Kidney (tissue), 14 donors: ENCODE measurements around the gene SPRYD4. TPM values are rescaled to one million over a fixed set of nuclear protein-coding genes. Genes with fewer than 3 reads are reported as not detected.
"Not testable (repeated sequence)": the region's sequence is repeated elsewhere in the genome, so short reads cannot be mapped to it uniquely, and the experiment has no call there.

Experiments
- DNase-seq, 5 donors: peaks; one replicate each; pipeline ENCODE4 v3.0.0-alpha.2; 2013 to 2020
- FAIRE-seq: peaks from 2 replicates; lab custom pipeline; 2012; peaks lifted over from hg19 to GRCh38; lab: Jason Lieb, UNC
- H3K27ac ChIP-seq, 2 donors: one replicate each; pipeline ENCODE4 v1.7.0; 2013; ENCODE audit warnings: low read depth in 2 of 2, low read length in 2 of 2, inconsistent platforms in 1 of 2
- H3K27me3 ChIP-seq: one replicate; pipeline ENCODE4 v1.7.1; 2013; ENCODE audit warnings: low read length, inconsistent platforms; ENCODE audit not compliant: control insufficient read depth, insufficient read depth
- H3K36me3 ChIP-seq, 3 donors: one replicate each; pipeline versions ENCODE4 v1.7.0 to v1.7.1; 2013; ENCODE audit warnings: low read length in 3 of 3, control low read depth in 1 of 3, inconsistent platforms in 1 of 3; ENCODE audit not compliant: insufficient read depth in 3 of 3, control insufficient read depth in 2 of 3
- H3K4me1 ChIP-seq, 3 donors: one replicate each; pipeline versions ENCODE4 v1.7.0 to v1.7.1; 2013; ENCODE audit warnings: low read length in 3 of 3, inconsistent platforms in 1 of 3, low read depth in 1 of 3; ENCODE audit not compliant: control insufficient read depth in 2 of 3, insufficient read depth in 2 of 3
- H3K4me3 ChIP-seq, 3 donors: one replicate each; pipeline versions ENCODE4 v1.7.0 to v1.8.1; 2013; ENCODE audit warnings: low read length in 3 of 3, control low read depth in 1 of 3, inconsistent platforms in 1 of 3
- H3K9ac ChIP-seq, 3 donors: one replicate each; pipeline versions ENCODE4 v1.7.0 to v1.7.1; 2013; ENCODE audit warnings: low read length in 3 of 3, control low read depth in 1 of 3, inconsistent platforms in 1 of 3
- H3K9me3 ChIP-seq, 3 donors: one replicate each; pipeline versions ENCODE4 v1.7.0 to v1.7.1; 2013; ENCODE audit warnings: low read length in 3 of 3, control low read depth in 1 of 3, inconsistent platforms in 1 of 3; ENCODE audit not compliant: control insufficient read depth in 2 of 3, insufficient read depth in 1 of 3
- intact Hi-C: fragments of 100-400 bp; cut with DNase I; formaldehyde crosslinking; loops from one replicate; pipeline ENCODE4 v1.11.1; 2022
- polyA plus RNA-seq: library from polyadenylated mRNA; stranded (reverse); fragments of 350-450 nt; fragmentation: Illumina TruSeq; extraction: RNeasy Lipid Tissue Mini Kit (QIAGEN cat#74804); gene quantifications from one replicate; pipeline ENCODE4 v1.2.3, GENCODE V29; 2014; ENCODE audit warnings: low read depth, low replicate concordance; ENCODE audit not compliant: insufficient read depth
- total RNA-seq: library from RNA; stranded (reverse); fragmentation: NEBNext Ultra II Directional; extraction: Animal tissue kit (Norgen Biotek cat#: 25700); gene quantifications from one replicate; pipeline ENCODE4 v1.2.1, GENCODE V29; 2021
- TF ChIP-seq, protein P1 (sequence below): IDR thresholded peaks from 3 replicates; pipeline ENCODE4 v1.5.1; 2012; ENCODE audit warnings: mild to moderate bottlenecking, moderate library complexity, borderline replicate concordance; ENCODE audit not compliant: insufficient read depth; ENCODE audit errors: extremely low read depth
- donor health status: control.
- donor health status: control.
- donor health status: control.
- donor health status: control.
- donor health status: control.
- donor health status: DM: yes; HTN: yes; CAD: no.
- donor health status: Normal renal cell carcinoma (clear cell type).

The SPRYD4 gene
- total and polyA plus RNA-seq, 2 donors from 2014 or later: 4.0 to 6.0 TPM

DNA sequence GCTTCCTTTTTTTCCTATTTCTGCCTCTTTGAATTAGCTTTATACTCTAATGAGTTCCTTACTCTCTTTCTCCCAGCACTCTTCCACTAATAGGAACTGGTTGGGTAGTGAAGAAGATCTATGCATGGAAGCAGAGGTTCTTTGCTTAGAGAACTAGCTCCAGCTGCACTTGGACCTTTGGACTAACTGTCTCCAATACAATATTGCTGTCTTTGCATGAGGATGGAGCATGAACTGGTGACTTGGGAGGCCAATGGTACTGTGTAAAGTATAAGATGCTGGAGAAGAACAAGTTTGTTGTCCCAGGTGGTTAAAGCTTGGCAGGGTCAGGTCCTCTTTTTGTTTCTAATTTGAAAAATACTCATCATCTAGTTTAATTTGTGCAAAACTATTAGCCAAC, 22.0 kb downstream of the SPRYD4 start:
- DNase-seq (no peak), FAIRE-seq (no peak)
- Histone ChIP-seq H3K27me3 (peaks cover 2% of the 10 kb centered on the region), H3K4me3 (no peak overlapping the region), H3K9me3 (no peaks in the 10 kb centered on the region), H3K4me1 (peaks cover 0 to 10% (median 4%) of the 10 kb centered on the region in 3 donors), H3K36me3 (no peaks in the 10 kb centered on the region), H3K27ac (no peak overlapping the region), H3K9ac (no peak overlapping the region)
- intact Hi-C loops: no loop called here
- TF ChIP-seq, protein P1, sequence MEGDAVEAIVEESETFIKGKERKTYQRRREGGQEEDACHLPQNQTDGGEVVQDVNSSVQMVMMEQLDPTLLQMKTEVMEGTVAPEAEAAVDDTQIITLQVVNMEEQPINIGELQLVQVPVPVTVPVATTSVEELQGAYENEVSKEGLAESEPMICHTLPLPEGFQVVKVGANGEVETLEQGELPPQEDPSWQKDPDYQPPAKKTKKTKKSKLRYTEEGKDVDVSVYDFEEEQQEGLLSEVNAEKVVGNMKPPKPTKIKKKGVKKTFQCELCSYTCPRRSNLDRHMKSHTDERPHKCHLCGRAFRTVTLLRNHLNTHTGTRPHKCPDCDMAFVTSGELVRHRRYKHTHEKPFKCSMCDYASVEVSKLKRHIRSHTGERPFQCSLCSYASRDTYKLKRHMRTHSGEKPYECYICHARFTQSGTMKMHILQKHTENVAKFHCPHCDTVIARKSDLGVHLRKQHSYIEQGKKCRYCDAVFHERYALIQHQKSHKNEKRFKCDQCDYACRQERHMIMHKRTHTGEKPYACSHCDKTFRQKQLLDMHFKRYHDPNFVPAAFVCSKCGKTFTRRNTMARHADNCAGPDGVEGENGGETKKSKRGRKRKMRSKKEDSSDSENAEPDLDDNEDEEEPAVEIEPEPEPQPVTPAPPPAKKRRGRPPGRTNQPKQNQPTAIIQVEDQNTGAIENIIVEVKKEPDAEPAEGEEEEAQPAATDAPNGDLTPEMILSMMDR: no peak

DNA sequence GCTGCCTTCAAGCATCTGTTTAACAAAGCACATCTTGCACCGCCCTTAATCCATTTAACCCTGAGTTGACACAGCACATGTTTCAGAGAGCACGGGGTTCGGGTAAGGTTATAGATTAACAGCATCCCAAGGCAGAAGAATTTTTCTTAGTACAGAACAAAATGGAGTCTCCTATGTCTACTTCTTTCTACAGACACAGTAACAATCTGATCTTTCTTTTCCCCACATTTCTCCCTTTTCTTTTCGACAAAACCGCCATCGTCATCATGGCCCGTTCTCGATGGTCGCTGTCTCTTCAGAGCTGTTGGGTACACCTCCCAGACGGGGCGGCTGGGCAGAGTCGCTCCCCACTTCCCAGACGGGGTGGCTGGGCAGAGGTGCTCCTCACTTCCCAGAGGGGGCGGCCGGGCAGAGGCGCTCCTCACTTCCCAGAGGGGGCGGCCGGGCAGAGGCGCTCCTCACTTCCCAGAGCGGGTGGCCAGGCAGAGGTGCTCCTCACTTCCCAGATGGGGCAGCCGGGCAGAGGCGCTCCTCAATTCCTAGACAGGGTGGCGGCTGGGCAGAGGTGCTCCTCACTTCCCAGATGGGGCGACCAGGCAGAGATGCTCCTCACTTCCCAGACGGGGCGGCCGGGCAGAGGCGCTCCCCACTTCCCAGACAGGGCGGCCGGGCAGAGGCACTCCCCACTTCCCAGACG, 25.2 kb downstream of the SPRYD4 start:
- H3K9ac ChIP-seq, H3K36me3 ChIP-seq, H3K27ac ChIP-seq, H3K4me3 ChIP-seq, FAIRE-seq, H3K4me1 ChIP-seq, H3K27me3 ChIP-seq, intact Hi-C loops, H3K9me3 ChIP-seq: not testable (repeated sequence)
- peak in 1 of 5 donors; percentile 59 for DNase-seq

DNA sequence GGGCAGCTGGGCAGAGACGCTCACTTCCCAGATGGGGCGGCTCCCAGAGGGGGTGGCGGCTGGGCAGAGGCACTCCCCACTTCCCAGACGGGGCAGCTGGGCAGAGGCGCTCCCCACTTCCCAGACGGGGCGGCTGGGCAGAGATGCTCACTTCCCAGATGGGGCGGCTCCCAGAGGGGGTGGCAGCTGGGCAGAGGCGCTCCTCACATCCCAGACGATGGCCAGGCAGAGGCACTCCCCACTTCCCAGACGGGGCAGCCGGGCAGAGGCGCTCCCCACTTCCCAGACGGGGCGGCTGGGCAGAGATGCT, 25.7 kb downstream of the SPRYD4 start:
- H3K4me3 ChIP-seq, H3K9me3 ChIP-seq, H3K27me3 ChIP-seq, FAIRE-seq, H3K36me3 ChIP-seq, H3K9ac ChIP-seq, intact Hi-C loops, H3K27ac ChIP-seq, H3K4me1 ChIP-seq: not testable (repeated sequence)
- DNase-seq: peak in 1 of 5 donors; percentile 52

DNA sequence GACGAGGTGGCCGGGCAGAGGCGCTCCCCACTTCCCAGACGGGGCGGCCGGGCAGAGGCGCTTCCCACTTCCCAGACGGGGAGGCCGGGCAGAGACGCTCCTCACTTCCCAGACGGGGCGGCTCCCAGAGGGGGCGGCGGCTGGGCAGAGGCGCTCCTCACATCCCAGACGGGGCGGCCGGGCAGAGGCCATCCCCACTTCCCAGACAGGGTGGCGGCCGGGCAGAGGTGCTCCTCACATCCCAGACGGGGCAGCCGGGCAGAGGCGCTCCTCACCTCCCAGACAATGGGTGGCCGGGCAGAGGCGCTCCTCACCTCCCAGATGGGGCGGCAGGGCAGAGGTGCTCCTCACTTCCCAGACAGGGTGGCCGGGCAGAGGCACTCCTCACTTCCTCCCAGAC, 26.1 kb downstream of the SPRYD4 start:
- H3K9ac ChIP-seq, H3K4me3 ChIP-seq, H3K27me3 ChIP-seq, H3K36me3 ChIP-seq, H3K9me3 ChIP-seq, FAIRE-seq, H3K27ac ChIP-seq, intact Hi-C loops, H3K4me1 ChIP-seq: not testable (repeated sequence)
- peak in 1 of 5 donors; percentile 65 for DNase-seq

DNA sequence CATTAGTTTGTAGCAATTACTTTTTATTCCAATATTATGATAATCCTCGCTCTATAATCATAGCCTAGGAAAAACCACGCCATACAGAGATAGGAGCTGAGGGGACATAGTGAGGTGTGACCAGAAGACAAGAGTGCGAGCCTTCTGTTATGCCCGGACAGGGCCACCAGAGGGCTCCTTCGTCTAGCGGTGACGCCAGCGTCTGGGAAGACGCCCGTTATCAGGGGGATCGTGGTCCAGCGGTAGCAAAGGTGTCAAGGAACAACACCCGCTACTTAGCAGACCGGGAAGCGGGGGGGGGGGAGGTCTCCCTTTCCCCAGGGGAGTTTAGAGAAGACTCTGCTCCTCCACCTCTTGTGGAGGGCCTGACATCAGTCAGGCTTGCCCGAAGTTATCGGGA, 28.3 kb downstream of the SPRYD4 start:
- H3K4me1 ChIP-seq, H3K9ac ChIP-seq, FAIRE-seq, H3K27me3 ChIP-seq, H3K9me3 ChIP-seq, H3K36me3 ChIP-seq, H3K4me3 ChIP-seq, H3K27ac ChIP-seq, intact Hi-C loops: not testable (repeated sequence)
- DNase-seq: peak in 3 of 5 donors; percentile 40 to 79 (median 66)
- TF ChIP-seq, protein P1: peak; percentile 32

DNA sequence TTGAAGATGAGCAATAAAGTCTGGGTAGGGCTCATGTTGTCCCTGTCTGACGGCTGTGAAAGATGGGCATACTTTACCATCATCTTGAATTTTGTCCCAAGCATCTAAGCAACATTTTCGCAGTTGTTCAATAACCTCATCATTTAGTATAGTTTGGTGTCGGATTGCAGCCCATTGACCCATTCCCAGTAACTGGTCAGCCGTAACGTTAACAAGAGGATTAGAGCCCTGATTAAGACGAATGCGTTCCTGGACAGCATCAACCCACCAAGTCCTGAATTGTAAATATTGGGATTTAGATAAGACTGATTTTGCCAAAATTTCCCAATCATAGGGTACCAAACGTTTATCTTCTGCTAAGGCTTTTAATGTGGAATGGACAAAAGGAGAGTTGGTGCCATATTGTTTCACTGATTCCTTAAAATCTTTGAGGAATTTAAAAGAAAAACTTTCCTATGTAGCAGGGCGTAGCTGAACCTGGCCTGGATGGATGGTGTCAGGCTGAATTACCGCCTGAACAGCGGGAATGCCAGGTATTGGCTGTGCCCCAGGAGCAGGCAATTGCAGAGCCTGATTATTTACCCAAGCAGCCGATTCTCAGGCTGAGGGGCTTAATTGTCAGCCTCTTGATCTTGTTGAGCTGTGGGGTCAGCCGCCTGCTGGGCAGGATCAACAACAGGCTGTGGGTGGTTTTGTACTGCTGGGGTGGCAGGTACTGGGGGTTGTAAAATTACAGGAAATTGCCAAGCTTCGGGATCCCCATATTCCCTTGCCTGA, 29.9 kb downstream of the SPRYD4 start:
- H3K27ac ChIP-seq, H3K4me1 ChIP-seq, H3K27me3 ChIP-seq, FAIRE-seq, H3K9me3 ChIP-seq, H3K4me3 ChIP-seq, H3K9ac ChIP-seq, H3K36me3 ChIP-seq, intact Hi-C loops: not testable (repeated sequence)
- peak in 1 of 5 donors; percentile 22 for DNase-seq
